SK-N-DZ (cell line): ENCODE results near the gene ADGRG1. TPM values are rescaled to one million over a fixed set of nuclear protein-coding genes. Genes with fewer than 3 reads are reported as not detected.
"Not testable (repeated sequence)": the region's sequence is repeated elsewhere in the genome, so short reads cannot be mapped to it uniquely, and the experiment has no call there.

Experiments
- DNase-seq: peaks from one replicate; pipeline ENCODE4 v3.0.0-alpha.2; 2015; ENCODE audit warnings: low spot score
- polyA plus RNA-seq, 2 experiments: library from polyadenylated mRNA; depleted of rRNA; stranded (reverse); fragments of >200 nt; gene quantifications; 2 replicates each; pipeline ENCODE4 v1.2.3, GENCODE V29; 2014

ADGRG1 gene
- 12.8 and 24.1 TPM in 2 replicates for polyA plus RNA-seq (2014; cell fraction: cytosol; rRNA removed)
- 9.8 and 13.5 TPM in 2 replicates for polyA plus RNA-seq (2014; cell fraction: nucleus; rRNA removed)

- peak; percentile 47 for DNase-seq
Measured at GRCh38 chr16:57628008-57628781, at the start of gene ADGRG1. Gene ADGRG1 (plus strand): TSS chr16:57628630. CDS start chr16:57650288, 21,658 bp downstream.

- DNase-seq, result no peak
Measured at GRCh38 chr16:57579361-57579665, 49.1 kb upstream of the ADGRG1 start.

- DNase-seq, result no peak
Measured at GRCh38 chr16:57585051-57585687, 43.3 kb upstream of the ADGRG1 start.

GRCh38 chr16:57588831-57589230, 39.6 kb upstream of the ADGRG1 start:
- DNase-seq, result no peak

GRCh38 chr16:57589374-57589773, 39.1 kb upstream of the ADGRG1 start:
- no peak for DNase-seq

- DNase-seq, result no peak
Measured at GRCh38 chr16:57590654-57591085, 37.8 kb upstream of the ADGRG1 start.

- peak; percentile 67 for DNase-seq
Measured at GRCh38 chr16:57591086-57591869, 37.2 kb upstream of the ADGRG1 start.

GRCh38 chr16:57591870-57592485, 36.5 kb upstream of the ADGRG1 start:
- DNase-seq, result no peak

- no peak for DNase-seq
Measured at GRCh38 chr16:57592591-57593003, 35.8 kb upstream of the ADGRG1 start.

GRCh38 chr16:57593021-57593420, 35.4 kb upstream of the ADGRG1 start:
- DNase-seq, result no peak

GRCh38 chr16:57593990-57594389, 34.4 kb upstream of the ADGRG1 start:
- no peak for DNase-seq

GRCh38 chr16:57594531-57595031, 33.8 kb upstream of the ADGRG1 start:
- DNase-seq, result no peak

GRCh38 chr16:57596234-57596633, 32.2 kb upstream of the ADGRG1 start:
- DNase-seq, result not testable (repeated sequence)

- no peak for DNase-seq
Measured at GRCh38 chr16:57598437-57598836, 30.0 kb upstream of the ADGRG1 start.

GRCh38 chr16:57600048-57600835, 28.2 kb upstream of the ADGRG1 start:
- peak; percentile 65 for DNase-seq

GRCh38 chr16:57600952-57601580, 27.4 kb upstream of the ADGRG1 start:
- no peak for DNase-seq

GRCh38 chr16:57601801-57602478, 26.5 kb upstream of the ADGRG1 start:
- DNase-seq, result no peak

- DNase-seq, result no peak
Measured at GRCh38 chr16:57603115-57604024, 25.1 kb upstream of the ADGRG1 start.

- DNase-seq, result no peak
Measured at GRCh38 chr16:57604177-57604576, 24.3 kb upstream of the ADGRG1 start.
